MM.1S (cell line): ENCODE results near the gene DFFB.

Source experiments
- CTCF ChIP-seq: fragments of 300-600 bp; sonication (generic); IDR thresholded peaks from 2 replicates; pipeline ENCODE4 v1.5.1; 2016; ENCODE audit warnings: antibody characterized with exemption, low read length, mixed read lengths
- EZH2phosphoT487 ChIP-seq: fragments of 300-600 bp; sonication (generic); IDR thresholded peaks from 2 replicates; pipeline ENCODE4 v1.6.1; 2018; ENCODE audit warnings: antibody characterized with exemption, low read length

- TF ChIP-seq CTCF (no peak), EZH2phosphoT487 (no peak)
Measured at GRCh38 chr1:3871451-3871805, 14.2 kb downstream of the DFFB start.
